ENCODE results near the gene PPIB.

Gene PPIB

DNA sequence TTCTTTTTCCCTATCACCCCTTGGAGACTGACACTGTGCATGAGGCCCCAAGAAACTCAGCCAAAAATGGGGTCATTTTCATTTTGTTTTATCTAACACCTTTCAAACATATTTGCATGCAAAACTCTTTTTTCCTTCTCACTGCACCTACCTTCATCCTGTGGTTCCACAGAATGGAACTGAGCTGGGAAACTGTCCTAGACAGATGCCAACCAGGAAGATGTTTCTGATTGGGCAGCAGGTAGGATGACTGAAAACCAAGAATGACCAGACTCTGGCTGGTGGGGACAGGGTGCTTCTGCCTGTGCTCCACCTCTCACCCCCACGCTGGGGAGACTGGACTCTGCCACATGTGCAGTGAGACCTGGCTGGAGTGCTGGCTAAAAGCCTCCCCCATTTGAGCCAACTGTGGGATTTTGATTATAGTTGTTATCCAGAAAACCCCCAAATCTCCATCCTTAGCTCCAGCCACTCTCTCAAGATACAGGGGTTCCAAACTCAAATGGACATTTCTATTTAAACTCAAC is 5.2 kb downstream of the PPIB start:
- no peak overlapping the region for H3K4me3 ChIP-seq (replicated peaks; ENCODE audit: insufficient read depth, low read length)
- peaks cover 3% of the 10 kb centered on the region for H3K27me3 ChIP-seq (ENCODE audit: insufficient read depth, poor library complexity, severe bottlenecking)
- H3K27ac ChIP-seq (replicated peaks), result no peak overlapping the region
- DNase-seq (ENCODE audit: low read depth in 1 of 2, low spot score in 1 of 2), result no peak
- no peak for TF ChIP-seq POLR2AphosphoS5 (IDR thresholded peaks at IDR 0.05; ENCODE audit: low read depth)
- TF ChIP-seq SPI1 (IDR thresholded peaks at IDR 0.05; ENCODE audit: borderline replicate concordance, low read depth), result no peak
- TF ChIP-seq CTCF (IDR thresholded peaks at IDR 0.05; ENCODE audit: insufficient read depth, low read length), result no peak
- TF ChIP-seq, protein P1, sequence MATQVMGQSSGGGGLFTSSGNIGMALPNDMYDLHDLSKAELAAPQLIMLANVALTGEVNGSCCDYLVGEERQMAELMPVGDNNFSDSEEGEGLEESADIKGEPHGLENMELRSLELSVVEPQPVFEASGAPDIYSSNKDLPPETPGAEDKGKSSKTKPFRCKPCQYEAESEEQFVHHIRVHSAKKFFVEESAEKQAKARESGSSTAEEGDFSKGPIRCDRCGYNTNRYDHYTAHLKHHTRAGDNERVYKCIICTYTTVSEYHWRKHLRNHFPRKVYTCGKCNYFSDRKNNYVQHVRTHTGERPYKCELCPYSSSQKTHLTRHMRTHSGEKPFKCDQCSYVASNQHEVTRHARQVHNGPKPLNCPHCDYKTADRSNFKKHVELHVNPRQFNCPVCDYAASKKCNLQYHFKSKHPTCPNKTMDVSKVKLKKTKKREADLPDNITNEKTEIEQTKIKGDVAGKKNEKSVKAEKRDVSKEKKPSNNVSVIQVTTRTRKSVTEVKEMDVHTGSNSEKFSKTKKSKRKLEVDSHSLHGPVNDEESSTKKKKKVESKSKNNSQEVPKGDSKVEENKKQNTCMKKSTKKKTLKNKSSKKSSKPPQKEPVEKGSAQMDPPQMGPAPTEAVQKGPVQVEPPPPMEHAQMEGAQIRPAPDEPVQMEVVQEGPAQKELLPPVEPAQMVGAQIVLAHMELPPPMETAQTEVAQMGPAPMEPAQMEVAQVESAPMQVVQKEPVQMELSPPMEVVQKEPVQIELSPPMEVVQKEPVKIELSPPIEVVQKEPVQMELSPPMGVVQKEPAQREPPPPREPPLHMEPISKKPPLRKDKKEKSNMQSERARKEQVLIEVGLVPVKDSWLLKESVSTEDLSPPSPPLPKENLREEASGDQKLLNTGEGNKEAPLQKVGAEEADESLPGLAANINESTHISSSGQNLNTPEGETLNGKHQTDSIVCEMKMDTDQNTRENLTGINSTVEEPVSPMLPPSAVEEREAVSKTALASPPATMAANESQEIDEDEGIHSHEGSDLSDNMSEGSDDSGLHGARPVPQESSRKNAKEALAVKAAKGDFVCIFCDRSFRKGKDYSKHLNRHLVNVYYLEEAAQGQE (IDR thresholded peaks at IDR 0.05; ENCODE audit: insufficient replicate concordance, low read depth), result no peak
- no peak for TF ChIP-seq GABPA (IDR thresholded peaks at IDR 0.05; ENCODE audit: low read depth)

- no peak overlapping the region for H3K27ac ChIP-seq (replicated peaks)
- no peak for DNase-seq (ENCODE audit: low read depth in 1 of 2, low spot score in 1 of 2)
- peaks cover 10% of the 10 kb centered on the region for H3K27me3 ChIP-seq (ENCODE audit: insufficient read depth, poor library complexity, severe bottlenecking)
- H3K4me3 ChIP-seq (replicated peaks; ENCODE audit: insufficient read depth, low read length), result no peak overlapping the region
- no peak for TF ChIP-seq POLR2AphosphoS5 (IDR thresholded peaks at IDR 0.05; ENCODE audit: low read depth)
- TF ChIP-seq GABPA (IDR thresholded peaks at IDR 0.05; ENCODE audit: low read depth), result no peak
- no peak for TF ChIP-seq CTCF (IDR thresholded peaks at IDR 0.05; ENCODE audit: insufficient read depth, low read length)
- TF ChIP-seq SPI1 (IDR thresholded peaks at IDR 0.05; ENCODE audit: borderline replicate concordance, low read depth), result no peak
- TF ChIP-seq, protein P1 (IDR thresholded peaks at IDR 0.05; ENCODE audit: insufficient replicate concordance, low read depth), result no peak
Observed at GRCh38 chr15:64156652-64157331, 6.0 kb downstream of the PPIB start.

GRCh38 chr15:64155802-64156651 is 6.8 kb downstream of the PPIB start:
- peaks cover 16% of the 10 kb centered on the region for H3K27me3 ChIP-seq (ENCODE audit: insufficient read depth, poor library complexity, severe bottlenecking)
- no peak overlapping the region for H3K4me3 ChIP-seq (replicated peaks; ENCODE audit: insufficient read depth, low read length)
- TF ChIP-seq, protein P1 (IDR thresholded peaks at IDR 0.05; ENCODE audit: insufficient replicate concordance, low read depth), result no peak
- TF ChIP-seq GABPA (IDR thresholded peaks at IDR 0.05; ENCODE audit: low read depth) (no peak), CTCF (IDR thresholded peaks at IDR 0.05; ENCODE audit: insufficient read depth, low read length) (no peak)
- no peak overlapping the region for H3K27ac ChIP-seq (replicated peaks)
- no peak for DNase-seq (ENCODE audit: low read depth in 1 of 2, low spot score in 1 of 2)

All from HL-60 (cell line).